SK-N-SH (cell line): Measurements from ENCODE around the gene GRIK1.

ENCODE experiments used
- REST ChIP-seq: IDR thresholded peaks from 2 replicates; pipeline ENCODE4 v1.6.1; 2012; ENCODE audit warnings: mild to moderate bottlenecking, low read depth, low read length, moderate library complexity
- TF ChIP-seq, protein P1 (sequence below): fragments of 200-600 bp; sonication (generic); IDR thresholded peaks from 2 replicates; pipeline ENCODE4 v1.6.1; 2017; ENCODE audit warnings: antibody characterized with exemption, mild to moderate bottlenecking, moderate library complexity

- TF ChIP-seq, protein P1, sequence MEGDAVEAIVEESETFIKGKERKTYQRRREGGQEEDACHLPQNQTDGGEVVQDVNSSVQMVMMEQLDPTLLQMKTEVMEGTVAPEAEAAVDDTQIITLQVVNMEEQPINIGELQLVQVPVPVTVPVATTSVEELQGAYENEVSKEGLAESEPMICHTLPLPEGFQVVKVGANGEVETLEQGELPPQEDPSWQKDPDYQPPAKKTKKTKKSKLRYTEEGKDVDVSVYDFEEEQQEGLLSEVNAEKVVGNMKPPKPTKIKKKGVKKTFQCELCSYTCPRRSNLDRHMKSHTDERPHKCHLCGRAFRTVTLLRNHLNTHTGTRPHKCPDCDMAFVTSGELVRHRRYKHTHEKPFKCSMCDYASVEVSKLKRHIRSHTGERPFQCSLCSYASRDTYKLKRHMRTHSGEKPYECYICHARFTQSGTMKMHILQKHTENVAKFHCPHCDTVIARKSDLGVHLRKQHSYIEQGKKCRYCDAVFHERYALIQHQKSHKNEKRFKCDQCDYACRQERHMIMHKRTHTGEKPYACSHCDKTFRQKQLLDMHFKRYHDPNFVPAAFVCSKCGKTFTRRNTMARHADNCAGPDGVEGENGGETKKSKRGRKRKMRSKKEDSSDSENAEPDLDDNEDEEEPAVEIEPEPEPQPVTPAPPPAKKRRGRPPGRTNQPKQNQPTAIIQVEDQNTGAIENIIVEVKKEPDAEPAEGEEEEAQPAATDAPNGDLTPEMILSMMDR, result no peak
- no peak for TF ChIP-seq REST
Observed at GRCh38 chr21:29870814-29871213, 69.0 kb downstream of the GRIK1 start.
